Cerebellar cortex (tissue), 1 donor: ENCODE data around the gene IGSF11.
"Not testable (repeated sequence)": the region's sequence is repeated elsewhere in the genome, so short reads cannot be mapped to it uniquely, and the experiment has no call there.

Source experiments
- DNase-seq: peaks from one replicate; pipeline ENCODE4 v3.0.0-alpha.2; 2015; ENCODE audit warnings: low spot score

The IGSF11 gene

GRCh38 chr3:118882353-118882947 is 152.2 kb downstream of the IGSF11 start:
- DNase-seq: peak; percentile 72

DNA sequence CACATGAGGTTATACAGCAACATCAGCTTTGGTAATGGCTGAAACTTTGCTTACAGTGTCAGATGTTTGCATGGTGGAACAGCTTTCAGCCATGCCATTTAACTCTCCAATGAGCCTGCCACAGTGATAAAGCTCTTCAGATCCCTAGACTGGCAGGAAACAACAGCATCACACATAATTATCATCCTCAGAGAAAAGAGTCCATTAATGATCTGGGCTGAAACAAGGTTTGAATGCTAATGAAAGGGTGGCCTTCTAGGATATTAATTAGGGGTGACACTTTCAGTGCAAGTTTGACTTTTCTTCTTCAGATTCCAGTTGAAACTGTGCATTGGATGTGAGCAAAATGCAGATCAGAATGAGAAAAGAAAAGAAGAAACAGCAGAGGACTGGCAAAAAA is 166.6 kb downstream of the IGSF11 start:
- no peak for DNase-seq

- DNase-seq: peak; percentile 4
Measured at GRCh38 chr3:118863731-118864322, 170.8 kb downstream of the IGSF11 start.

DNA sequence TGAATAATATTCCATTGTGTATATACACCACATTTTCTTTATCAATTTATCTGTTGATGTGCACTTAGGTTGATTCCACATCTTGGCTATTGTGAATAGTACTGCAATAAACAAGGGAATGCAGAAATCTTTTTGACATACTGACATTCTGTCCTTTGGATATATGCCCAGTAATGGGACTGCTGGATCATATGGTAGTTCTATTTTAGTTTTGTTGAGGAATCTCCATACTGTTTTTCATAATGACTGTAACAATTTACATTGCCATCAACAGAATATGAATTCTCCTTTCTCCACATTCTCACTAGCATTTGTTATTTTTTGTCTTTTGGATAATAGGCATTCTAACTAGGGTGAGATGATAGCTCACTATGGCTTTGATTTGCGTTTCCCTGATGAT is 174.7 kb downstream of the IGSF11 start:
- DNase-seq: no peak

GRCh38 chr3:118851466-118852193 is 183.0 kb downstream of the IGSF11 start:
- DNase-seq: not testable (repeated sequence)

- no peak for DNase-seq
Measured at GRCh38 chr3:118850687-118851086, 184.0 kb downstream of the IGSF11 start.
